HEK293T (cell line): ENCODE measurements around the gene NR3C2.

Source experiments
- CTCF ChIA-PET: fragments of 350-600 bp; formaldehyde crosslinking; extraction: SDS; loops from one replicate; lab custom pipeline; 2021; ENCODE audit warnings: antibody characterized with exemption, inconsistent platforms; lab: Yijun Ruan, JAX
- POLR2A ChIA-PET: fragments of 350-600 bp; formaldehyde crosslinking; extraction: SDS; loops from one replicate; lab custom pipeline; 2020; ENCODE audit warnings: antibody characterized with exemption, inconsistent platforms; lab: Yijun Ruan, JAX
- DNase-seq: peaks from one replicate; pipeline ENCODE4 v3.0.0; 2012; ENCODE audit warnings: mixed read lengths; ENCODE audit errors: extremely low spot score
- ARNT ChIP-seq: fragments of 450-650 bp; IDR thresholded peaks from 2 replicates; pipeline ENCODE4 v1.6.1; 2017; ENCODE audit warnings: mild to moderate bottlenecking
- BHLHE40 ChIP-seq: fragments of 450-650 bp; IDR thresholded peaks from 2 replicates; pipeline ENCODE4 v1.6.1; 2016; ENCODE audit warnings: mild to moderate bottlenecking, moderate library complexity, borderline replicate concordance
- CTBP1 ChIP-seq: fragments of 450-650 bp; IDR thresholded peaks from 2 replicates; pipeline ENCODE4 v1.6.1; 2016; ENCODE audit warnings: borderline replicate concordance
- ELF4 ChIP-seq: fragments of 450-650 bp; IDR thresholded peaks from 2 replicates; pipeline ENCODE4 v1.6.1; 2017; ENCODE audit warnings: antibody characterized with exemption
- FOXA1 ChIP-seq: fragments of 450-650 bp; IDR thresholded peaks from 2 replicates; pipeline ENCODE4 v1.6.1; 2016; ENCODE audit warnings: mild to moderate bottlenecking
- FOXK2 ChIP-seq: fragments of 450-650 bp; IDR thresholded peaks from 2 replicates; pipeline ENCODE4 v1.6.1; 2016; ENCODE audit warnings: mild to moderate bottlenecking
- FOXM1 ChIP-seq: fragments of 450-650 bp; IDR thresholded peaks from 2 replicates; pipeline ENCODE4 v1.6.1; 2017; ENCODE audit warnings: mild to moderate bottlenecking, borderline replicate concordance
- HDGF ChIP-seq: fragments of 450-650 bp; IDR thresholded peaks from 2 replicates; pipeline ENCODE4 v1.6.1; 2017; ENCODE audit warnings: antibody characterized with exemption, borderline replicate concordance
- L3MBTL2 ChIP-seq: fragments of 450-650 bp; conservative IDR thresholded peaks from 2 replicates; pipeline ENCODE4 v1.6.1; 2016; ENCODE audit warnings: mild to moderate bottlenecking
- LEF1 ChIP-seq: fragments of 450-650 bp; IDR thresholded peaks from 2 replicates; pipeline ENCODE4 v1.6.1; 2017; ENCODE audit warnings: mild to moderate bottlenecking, borderline replicate concordance
- NFRKB ChIP-seq: fragments of 450-650 bp; IDR thresholded peaks from 2 replicates; pipeline ENCODE4 v1.6.1; 2016; ENCODE audit warnings: mild to moderate bottlenecking, moderate library complexity
- PKNOX1 ChIP-seq: fragments of 450-650 bp; IDR thresholded peaks from 2 replicates; pipeline ENCODE4 v1.6.1; 2016
- SP1 ChIP-seq: fragments of 450-650 bp; IDR thresholded peaks from 2 replicates; pipeline ENCODE4 v1.6.1; 2017
- SUZ12 ChIP-seq: fragments of 450-650 bp; IDR thresholded peaks from 2 replicates; pipeline ENCODE4 v1.6.1; 2016; ENCODE audit warnings: mild to moderate bottlenecking
- TARDBP ChIP-seq: fragments of 450-650 bp; IDR thresholded peaks from 2 replicates; pipeline ENCODE4 v1.6.1; 2016
- ZNF384 ChIP-seq: fragments of 450-650 bp; IDR thresholded peaks from 2 replicates; pipeline ENCODE4 v1.6.1; 2016

Gene NR3C2

DNA sequence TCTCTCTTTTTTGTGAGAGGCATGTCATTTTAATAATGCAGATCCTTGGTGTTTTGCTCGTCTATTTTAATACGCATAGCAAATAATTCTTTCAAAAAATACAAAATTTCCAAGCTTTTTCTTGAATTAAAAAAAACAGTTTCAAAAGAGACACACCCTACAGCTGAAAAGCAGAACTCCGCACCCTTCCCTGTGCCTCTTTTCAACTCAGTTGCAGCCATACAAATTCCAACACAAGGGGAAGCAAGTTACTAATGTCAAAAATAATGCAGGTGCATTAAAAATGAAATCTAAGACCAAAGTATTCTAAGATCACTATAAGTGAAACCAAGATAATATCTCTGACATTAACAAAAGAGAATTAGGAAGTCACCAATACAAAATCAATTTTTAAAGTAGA lies 66.6 kb downstream of the NR3C2 start:
- CTCF ChIA-PET: interaction anchor here (1.0 kb wide), 1 partner anchor 91 kb away, joined by 3 read pairs; no protein-coding TSS in a partner anchor
- TF ChIP-seq L3MBTL2: no peak
- no peak for TF ChIP-seq SP1
- no peak for TF ChIP-seq BHLHE40
- no peak for TF ChIP-seq LEF1
- TF ChIP-seq ELF4: no peak
- TF ChIP-seq ARNT: no peak
- TF ChIP-seq FOXM1: no peak
- TF ChIP-seq FOXA1: no peak
- TF ChIP-seq HDGF: no peak
- no peak for TF ChIP-seq FOXK2
- TF ChIP-seq TARDBP: no peak
- no peak for TF ChIP-seq ZNF384
- no peak for TF ChIP-seq CTBP1
- TF ChIP-seq PKNOX1: no peak
- no peak for DNase-seq
- POLR2A ChIA-PET: no interaction called here

DNA sequence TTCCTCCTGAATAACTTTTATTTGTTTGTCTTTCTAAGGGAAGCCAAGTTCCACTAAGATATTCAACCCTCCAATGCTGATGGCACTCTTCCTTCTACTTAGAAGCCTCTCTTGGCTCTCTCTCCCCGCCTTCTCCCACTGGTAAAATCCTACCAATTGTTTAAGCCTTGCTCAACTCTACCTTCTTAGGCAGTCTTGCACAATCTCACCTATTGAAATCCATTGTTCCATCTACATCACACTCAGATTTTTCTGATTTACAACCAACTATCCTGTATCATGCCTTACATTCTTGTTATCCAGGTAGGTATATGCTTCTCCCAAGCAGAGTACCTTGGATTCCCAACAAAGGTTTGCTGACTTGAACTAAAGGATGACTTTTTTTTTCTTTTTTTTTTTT lies 69.1 kb downstream of the NR3C2 start:
- CTCF ChIA-PET: no interaction called here

DNA sequence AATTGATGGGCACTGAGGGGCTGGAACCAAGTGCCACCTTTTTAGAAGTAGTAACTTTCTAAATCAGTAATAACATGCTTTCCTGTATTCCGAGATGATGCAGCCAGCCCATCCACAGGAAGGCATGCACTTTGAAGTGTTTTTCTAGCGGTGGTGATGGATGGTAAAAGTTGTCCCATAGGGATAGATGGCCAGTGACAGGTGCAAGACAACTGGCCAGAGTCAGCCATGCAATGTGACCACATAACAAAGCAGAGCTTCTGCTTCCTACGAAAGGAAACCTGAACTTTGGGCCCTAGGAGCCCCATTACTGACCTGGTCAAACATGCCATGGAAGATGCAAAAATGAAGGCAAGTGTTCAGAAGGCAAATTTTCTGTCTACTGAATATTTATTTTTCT lies 72.3 kb downstream of the NR3C2 start:
- ChIA-PET CTCF (no interaction called here), POLR2A (no interaction called here)
- TF ChIP-seq FOXK2: no peak
- TF ChIP-seq ZNF384: no peak
- TF ChIP-seq FOXM1: no peak
- TF ChIP-seq SUZ12: no peak
- TF ChIP-seq ARNT: no peak
- TF ChIP-seq TARDBP: no peak
- TF ChIP-seq BHLHE40: no peak
- TF ChIP-seq NFRKB: no peak
- no peak for TF ChIP-seq HDGF
- TF ChIP-seq LEF1: no peak
- TF ChIP-seq SP1: no peak
- TF ChIP-seq FOXA1: no peak
- no peak for TF ChIP-seq ELF4
- no peak for TF ChIP-seq CTBP1
- no peak for TF ChIP-seq PKNOX1
- TF ChIP-seq L3MBTL2: no peak
- no peak for DNase-seq

More for the DNA sequence above, 69.1 kb downstream of the NR3C2 start:
- TF ChIP-seq LEF1 (no peak), HDGF (no peak), ARNT (no peak), FOXA1 (no peak), L3MBTL2 (no peak), FOXK2 (no peak), FOXM1 (no peak), TARDBP (no peak), BHLHE40 (no peak), SUZ12 (no peak)
- DNase-seq: no peak
- POLR2A ChIA-PET: no interaction called here

DNA sequence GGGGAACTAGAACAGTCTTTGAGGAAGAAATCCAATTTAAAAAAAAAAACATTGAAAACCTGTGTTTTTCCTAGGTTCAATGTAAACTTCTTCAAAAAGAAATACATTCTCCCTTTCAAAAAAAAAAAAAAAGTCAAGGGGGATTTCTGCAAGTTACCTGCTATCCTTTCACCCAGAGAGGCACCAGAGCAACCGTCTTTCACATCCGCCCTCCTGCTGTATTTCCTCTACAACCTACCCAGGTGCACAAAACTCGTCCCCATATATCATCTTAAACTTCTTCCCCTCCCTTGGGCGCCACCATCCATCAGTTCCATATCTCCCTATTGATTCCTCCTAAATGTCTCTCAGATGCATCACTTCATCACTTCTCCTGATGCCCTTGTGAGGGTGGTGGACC lies 74.5 kb downstream of the NR3C2 start:
- CTCF ChIA-PET: no interaction called here
- POLR2A ChIA-PET: no interaction called here
- DNase-seq: no peak
- TF ChIP-seq FOXA1 (no peak), ZNF384 (no peak), SP1 (no peak), BHLHE40 (no peak), ARNT (no peak), CTBP1 (no peak), FOXM1 (no peak), PKNOX1 (no peak), LEF1 (no peak), NFRKB (no peak)

DNA sequence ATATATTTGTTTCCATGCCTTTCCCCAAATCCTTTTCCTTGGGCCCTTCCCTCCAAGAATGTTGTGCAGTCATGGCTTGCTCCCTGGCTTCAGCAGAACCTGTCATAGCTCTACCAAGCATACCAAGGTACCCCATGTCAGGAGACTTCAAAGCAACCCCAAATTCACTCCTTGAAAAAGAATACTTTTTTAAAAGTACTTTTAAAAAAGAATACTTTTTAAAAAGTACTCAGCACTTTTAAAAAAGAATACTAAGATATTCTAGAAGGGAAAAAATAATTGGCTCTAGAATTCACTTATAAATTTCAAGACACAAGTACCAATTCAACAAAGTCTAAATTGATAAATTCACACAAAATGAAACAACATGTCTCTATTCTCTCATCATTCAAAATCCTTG lies 76.0 kb downstream of the NR3C2 start:
- ChIA-PET CTCF (no interaction called here), POLR2A (no interaction called here)
- TF ChIP-seq NFRKB (no peak), CTBP1 (no peak)
- no peak for DNase-seq

GRCh38 chr4:148364525-148364924 lies 77.7 kb downstream of the NR3C2 start:
- ChIA-PET CTCF (interaction anchor here (0.9 kb wide), 1 partner anchor 31 kb away, joined by 3 read pairs; no protein-coding TSS in a partner anchor), POLR2A (no interaction called here)
- TF ChIP-seq ELF4: no peak
- no peak for TF ChIP-seq ZNF384
- no peak for TF ChIP-seq HDGF
- no peak for TF ChIP-seq SUZ12
- no peak for TF ChIP-seq FOXM1
- no peak for TF ChIP-seq BHLHE40
- no peak for TF ChIP-seq FOXK2
- no peak for TF ChIP-seq L3MBTL2
- TF ChIP-seq FOXA1: no peak
- no peak for TF ChIP-seq NFRKB
- TF ChIP-seq TARDBP: no peak
- no peak for TF ChIP-seq LEF1
- TF ChIP-seq ARNT: no peak
- TF ChIP-seq CTBP1: no peak
- no peak for TF ChIP-seq PKNOX1
- no peak for TF ChIP-seq SP1
- DNase-seq: no peak
